A549 (cell line): Measurements from ENCODE around the gene VASH2. TPM values are rescaled to one million over a fixed set of nuclear protein-coding genes. Genes with fewer than 3 reads are reported as not detected.

Source experiments
- ATAC-seq, 2 experiments: fragments of 200-7000 bp in 1 of 2; fragments of >200 bp in 1 of 2; cut with Nextera tagmentation in 1 of 2; cut with Tn5 transposase in 1 of 2; 3 replicates each; pipeline versions ENCODE4 v1.8.0 to v1.9.1; 2018 to 2020; ENCODE audit warnings: mild to moderate bottlenecking in 1 of 2, moderate library complexity in 1 of 2
- CTCF ChIA-PET: fragments of 300-600 bp; sonication (Branson Sonifier 250); formaldehyde crosslinking; extraction: SDS; loops from one replicate; lab custom pipeline; 2021; ENCODE audit warnings: antibody characterized with exemption, inconsistent platforms; lab: Yijun Ruan, JAX
- POLR2A ChIA-PET: fragments of 350-600 bp; formaldehyde crosslinking; extraction: SDS; loops from one replicate; lab custom pipeline; 2021; ENCODE audit warnings: antibody characterized with exemption, inconsistent platforms; lab: Yijun Ruan, JAX
- DNase-seq, 2 experiments: peaks; one replicate each; pipeline versions ENCODE4 v3.0.0 to v3.0.0-alpha.2; 2011 to 2016; ENCODE audit warnings: low read depth in 1 of 2, low spot score in 1 of 2
- FAIRE-seq: peaks from 2 replicates; lab custom pipeline; 2011; peaks lifted over from hg19 to GRCh38; lab: Jason Lieb, UNC
- H3K27ac ChIP-seq, 2 experiments: fragments of >200 bp; sonication (Bioruptor Twin); formaldehyde crosslinking; 3 replicates each; pipeline ENCODE4 v1.5.1; 2016 to 2017
- H3K4me1 ChIP-seq: fragments of >200 bp; sonication (Bioruptor Twin); formaldehyde crosslinking; 3 replicates; pipeline ENCODE4 v1.6.1; 2016
- H3K4me2 ChIP-seq: fragments of >200 bp; sonication (Bioruptor Twin); formaldehyde crosslinking; 3 replicates; pipeline ENCODE4 v1.6.1; 2016
- H3K4me3 ChIP-seq: fragments of >200 bp; sonication (Bioruptor Twin); formaldehyde crosslinking; 3 replicates; pipeline ENCODE4 v1.5.1; 2016
- H3K9me3 ChIP-seq: fragments of >200 bp; sonication (Bioruptor Twin); formaldehyde crosslinking; 3 replicates; pipeline ENCODE4 v1.6.1; 2016
- CBX2 ChIP-seq: fragments of 200-600 bp; sonication (generic); IDR thresholded peaks from 2 replicates; pipeline ENCODE4 v1.6.1; 2016; ENCODE audit warnings: low read depth, mild to moderate bottlenecking, borderline replicate concordance
- CBX8 ChIP-seq: fragments of 200-600 bp; sonication (generic); IDR thresholded peaks from 2 replicates; pipeline ENCODE4 v1.6.1; 2016
- CHD4 ChIP-seq: fragments of 200-600 bp; sonication (generic); IDR thresholded peaks from 2 replicates; pipeline ENCODE4 v1.6.1; 2016; ENCODE audit warnings: antibody characterized with exemption, mild to moderate bottlenecking, borderline replicate concordance
- EHF ChIP-seq: fragments of 250-450 bp; sonication (Bioruptor Pico); IDR thresholded peaks from 2 replicates; pipeline ENCODE4 v1.5.0; 2020; ENCODE audit warnings: mild to moderate bottlenecking
- EHMT2 ChIP-seq: fragments of 200-600 bp; sonication (generic); IDR thresholded peaks from 2 replicates; pipeline ENCODE4 v1.6.1; 2016; ENCODE audit warnings: antibody characterized with exemption, low read depth, mild to moderate bottlenecking, moderate library complexity
- EP300 ChIP-seq, 2 experiments: fragments of >200 bp; sonication (Bioruptor Twin); formaldehyde crosslinking; IDR thresholded peaks; 2 replicates in 1 of 2; 3 replicates in 1 of 2; pipeline ENCODE4 v1.6.1; 2016 to 2017
- ESRRA ChIP-seq: fragments of 150-350 bp; IDR thresholded peaks from 2 replicates; pipeline ENCODE4 v1.6.1; 2014; ENCODE audit warnings: mild to moderate bottlenecking, low read length, borderline replicate concordance
- FOSB ChIP-seq: fragments of 250-450 bp; sonication (Bioruptor Pico); IDR thresholded peaks from 2 replicates; pipeline ENCODE4 v1.5.0; 2020; ENCODE audit warnings: mild to moderate bottlenecking, moderate library complexity
- FOSL2 ChIP-seq, 2 experiments: fragments of 450-650 bp in 1 of 2; fragments of >200 bp in 1 of 2; sonication (Bioruptor Twin) in 1 of 2; formaldehyde crosslinking; IDR thresholded peaks; 2 replicates each; pipeline versions ENCODE4 v1.5.0 to v1.6.1; 2016 to 2020; ENCODE audit warnings: mild to moderate bottlenecking in 1 of 2, moderate library complexity in 1 of 2
- GATA3 ChIP-seq: IDR thresholded peaks from 2 replicates; pipeline ENCODE4 v1.6.1; 2012; ENCODE audit warnings: borderline replicate concordance
- HES2 ChIP-seq: fragments of >200 bp; sonication (Bioruptor Twin); formaldehyde crosslinking; IDR thresholded peaks from 2 replicates; pipeline ENCODE4 v1.6.1; 2016
- HOXB13 ChIP-seq: fragments of 250-450 bp; sonication (Bioruptor Pico); IDR thresholded peaks from 2 replicates; pipeline ENCODE4 v1.5.0; 2020; ENCODE audit warnings: low read depth, mild to moderate bottlenecking, moderate library complexity
- HOXB5 ChIP-seq: fragments of 250-450 bp; sonication (Bioruptor Pico); IDR thresholded peaks from 2 replicates; pipeline ENCODE4 v1.5.0; 2020; ENCODE audit warnings: mild to moderate bottlenecking, moderate library complexity
- KDM1A ChIP-seq: fragments of 200-600 bp; sonication (generic); IDR thresholded peaks from 2 replicates; pipeline ENCODE4 v1.6.1; 2016; ENCODE audit warnings: low read depth, mild to moderate bottlenecking
- KDM5A ChIP-seq: fragments of 200-600 bp; sonication (generic); IDR thresholded peaks from 2 replicates; pipeline ENCODE4 v1.6.1; 2016; ENCODE audit warnings: antibody characterized with exemption, mild to moderate bottlenecking
- MAFK ChIP-seq: fragments of 450-650 bp; IDR thresholded peaks from 2 replicates; pipeline ENCODE4 v1.6.1; 2014; ENCODE audit not compliant: partially characterized antibody
- NPAS2 ChIP-seq: fragments of 250-450 bp; sonication (Bioruptor Pico); IDR thresholded peaks from 2 replicates; pipeline ENCODE4 v1.8.0; 2022; ENCODE audit warnings: mild to moderate bottlenecking, moderate library complexity, borderline replicate concordance
- NR3C1 ChIP-seq: fragments of >200 bp; sonication (Bioruptor Twin); formaldehyde crosslinking; IDR thresholded peaks from 3 replicates; pipeline ENCODE4 v1.6.1; 2017
- RARB ChIP-seq: fragments of 250-450 bp; sonication (Bioruptor Pico); IDR thresholded peaks from 2 replicates; pipeline ENCODE4 v1.8.0; 2021; ENCODE audit warnings: mild to moderate bottlenecking, moderate library complexity
- RCOR1 ChIP-seq: fragments of 150-350 bp; IDR thresholded peaks from 2 replicates; pipeline ENCODE4 v1.6.1; 2014; ENCODE audit warnings: antibody characterized with exemption, low read length, low read depth
- RFX5 ChIP-seq: fragments of 450-650 bp; IDR thresholded peaks from 2 replicates; pipeline ENCODE4 v1.7.1; 2014; ENCODE audit warnings: antibody characterized with exemption, mild to moderate bottlenecking, moderate library complexity
- SMC3 ChIP-seq: fragments of >200 bp; sonication (Bioruptor Twin); formaldehyde crosslinking; IDR thresholded peaks from 3 replicates; pipeline ENCODE4 v1.6.1; 2018; ENCODE audit warnings: inconsistent platforms
- TP53 ChIP-seq: fragments of 250-450 bp; sonication (Bioruptor Pico); IDR thresholded peaks from 2 replicates; pipeline ENCODE4 v1.5.0; 2021; ENCODE audit warnings: mild to moderate bottlenecking, moderate library complexity
- ZC3H11A ChIP-seq: fragments of 450-650 bp; IDR thresholded peaks from 2 replicates; pipeline ENCODE4 v1.6.1; 2014; ENCODE audit warnings: antibody characterized with exemption, mild to moderate bottlenecking
- ZNF302 ChIP-seq: fragments of 250-450 bp; sonication (Bioruptor Pico); IDR thresholded peaks from 2 replicates; pipeline ENCODE4 v1.9.0; 2021; ENCODE audit warnings: inconsistent platforms, mild to moderate bottlenecking, moderate library complexity
- ZSCAN20 ChIP-seq: fragments of 250-450 bp; sonication (Bioruptor Pico); IDR thresholded peaks from 2 replicates; pipeline ENCODE4 v1.8.0; 2022; ENCODE audit warnings: mild to moderate bottlenecking, moderate library complexity
- WGBS: methylation state at CpG from one replicate; pipeline ENCODE4 v1.1.6; 2017; ENCODE audit errors: missing lambda C conversion rate; 5-methylcytosine and 5-hydroxymethylcytosine counted together
- polyA plus RNA-seq, 4 experiments: library from polyadenylated mRNA; depleted of rRNA in 3 of 4; stranded (reverse); fragments of >200 nt; fragmentation: RNase III in 1 of 4; extraction: RNeasy Plus Mini Kit Qiagen cat#74134 plus additional on column Dnase treatment in 1 of 4; gene quantifications; 2 replicates in 3 of 4; 3 replicates in 1 of 4; pipeline ENCODE4 v1.2.3, GENCODE V29; 2011 to 2017
- TF ChIP-seq, protein P1 (sequence below): fragments of 150-350 bp; IDR thresholded peaks from 2 replicates; pipeline ENCODE4 v1.6.1; 2014; ENCODE audit warnings: low read depth, mild to moderate bottlenecking, low read length
- TF ChIP-seq, protein P2 (sequence below): fragments of 250-450 bp; sonication (Bioruptor Pico); IDR thresholded peaks from 2 replicates; pipeline ENCODE4 v1.5.0; 2021; ENCODE audit warnings: mild to moderate bottlenecking, moderate library complexity, borderline replicate concordance
- TF ChIP-seq, protein P3 (sequence below): fragments of 200-600 bp; sonication (generic); IDR thresholded peaks from 2 replicates; pipeline ENCODE4 v1.6.1; 2016; ENCODE audit warnings: antibody characterized with exemption, mild to moderate bottlenecking, moderate library complexity

The VASH2 gene
- polyA plus RNA-seq, 2 of the 4 experiments (the other 2 are of a cell fraction) = 3.4 to 4.7 TPM

- TF ChIP-seq, protein P1, sequence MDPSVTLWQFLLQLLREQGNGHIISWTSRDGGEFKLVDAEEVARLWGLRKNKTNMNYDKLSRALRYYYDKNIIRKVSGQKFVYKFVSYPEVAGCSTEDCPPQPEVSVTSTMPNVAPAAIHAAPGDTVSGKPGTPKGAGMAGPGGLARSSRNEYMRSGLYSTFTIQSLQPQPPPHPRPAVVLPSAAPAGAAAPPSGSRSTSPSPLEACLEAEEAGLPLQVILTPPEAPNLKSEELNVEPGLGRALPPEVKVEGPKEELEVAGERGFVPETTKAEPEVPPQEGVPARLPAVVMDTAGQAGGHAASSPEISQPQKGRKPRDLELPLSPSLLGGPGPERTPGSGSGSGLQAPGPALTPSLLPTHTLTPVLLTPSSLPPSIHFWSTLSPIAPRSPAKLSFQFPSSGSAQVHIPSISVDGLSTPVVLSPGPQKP = no peak
- no peak for TF ChIP-seq HOXB13
- TF ChIP-seq, protein P2, sequence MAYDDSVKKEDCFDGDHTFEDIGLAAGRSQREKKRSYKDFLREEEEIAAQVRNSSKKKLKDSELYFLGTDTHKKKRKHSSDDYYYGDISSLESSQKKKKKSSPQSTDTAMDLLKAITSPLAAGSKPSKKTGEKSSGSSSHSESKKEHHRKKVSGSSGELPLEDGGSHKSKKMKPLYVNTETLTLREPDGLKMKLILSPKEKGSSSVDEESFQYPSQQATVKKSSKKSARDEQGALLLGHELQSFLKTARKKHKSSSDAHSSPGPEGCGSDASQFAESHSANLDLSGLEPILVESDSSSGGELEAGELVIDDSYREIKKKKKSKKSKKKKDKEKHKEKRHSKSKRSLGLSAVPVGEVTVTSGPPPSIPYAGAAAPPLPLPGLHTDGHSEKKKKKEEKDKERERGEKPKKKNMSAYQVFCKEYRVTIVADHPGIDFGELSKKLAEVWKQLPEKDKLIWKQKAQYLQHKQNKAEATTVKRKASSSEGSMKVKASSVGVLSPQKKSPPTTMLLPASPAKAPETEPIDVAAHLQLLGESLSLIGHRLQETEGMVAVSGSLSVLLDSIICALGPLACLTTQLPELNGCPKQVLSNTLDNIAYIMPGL (CRISPR knock-in tag) = no peak
- TF ChIP-seq KDM1A = no peak
- no peak for TF ChIP-seq ZNF302 (CRISPR knock-in tag)
- TF ChIP-seq, all 56 proteins: peak for 0
Observed at GRCh38 chr1:212914789-212915188, 35.6 kb upstream of the VASH2 start (continued).

GRCh38 chr1:212915245-212916091 lies 34.9 kb upstream of the VASH2 start:
- 33% methylated on average over 13 of the region's 13 CpGs for WGBS
- peak overlapping the region; percentile 95 to 96 for H3K27ac ChIP-seq
- ChIA-PET CTCF (interaction anchor here (0.6 to 1.4 kb wide), 5 partner anchors 8 to 218 kb away, joined by 3 to 4 read pairs (median 3); partner anchors contain the start of genes NSL1 and TATDN3), POLR2A (interaction anchor here (0.5 kb wide), 1 partner anchor 58 kb away, joined by 3 read pairs; the partner anchor contains the start of gene FLVCR1)
- H3K9me3 ChIP-seq = peaks cover 13% of the 10 kb centered on the region
- no peak overlapping the region for H3K4me3 ChIP-seq
- DNase-seq (peak; percentile 92 to 96), ATAC-seq (peak; percentile 95 to 97), FAIRE-seq (no peak)
- peak overlapping the region; percentile 72 for H3K4me2 ChIP-seq
- peaks cover 33% of the 10 kb centered on the region for H3K4me1 ChIP-seq
- TF ChIP-seq NPAS2 (CRISPR knock-in tag) (no peak), CHD4 (no peak), EP300 (IDR thresholded peaks at IDR 0.05) (peak; percentile 89 to 93), RARB (CRISPR knock-in tag) (peak; percentile 70; the same call in 1 of the 2 replicates), RCOR1 (no peak), EHF (CRISPR knock-in tag) (0 out of 2 replicates have a peak, but pooled peaks have one; percentile 60), NR3C1 (no peak), KDM1A (no peak), FOSL2 (IDR thresholded peaks at IDR 0.05) (peak; percentile 34), FOSL2 (CRISPR knock-in tag; IDR thresholded peaks at IDR 0.05) (peak; percentile 91), MAFK (peak; percentile 87), HOXB5 (CRISPR knock-in tag) (peak; percentile 86), ZNF302 (CRISPR knock-in tag) (no peak; the same call in 1 of the 2 replicates), SMC3 (peak; percentile 77), FOSB (CRISPR knock-in tag) (no peak), CBX2 (no peak), EHMT2 (no peak), RFX5 (no peak), ZC3H11A (no peak), GATA3 (peak; percentile 81), TP53 (CRISPR knock-in tag) (no peak), ESRRA (no peak), CBX8 (no peak), HES2 (no peak), ZSCAN20 (CRISPR knock-in tag) (no peak), KDM5A (no peak)
- TF ChIP-seq, protein P3, sequence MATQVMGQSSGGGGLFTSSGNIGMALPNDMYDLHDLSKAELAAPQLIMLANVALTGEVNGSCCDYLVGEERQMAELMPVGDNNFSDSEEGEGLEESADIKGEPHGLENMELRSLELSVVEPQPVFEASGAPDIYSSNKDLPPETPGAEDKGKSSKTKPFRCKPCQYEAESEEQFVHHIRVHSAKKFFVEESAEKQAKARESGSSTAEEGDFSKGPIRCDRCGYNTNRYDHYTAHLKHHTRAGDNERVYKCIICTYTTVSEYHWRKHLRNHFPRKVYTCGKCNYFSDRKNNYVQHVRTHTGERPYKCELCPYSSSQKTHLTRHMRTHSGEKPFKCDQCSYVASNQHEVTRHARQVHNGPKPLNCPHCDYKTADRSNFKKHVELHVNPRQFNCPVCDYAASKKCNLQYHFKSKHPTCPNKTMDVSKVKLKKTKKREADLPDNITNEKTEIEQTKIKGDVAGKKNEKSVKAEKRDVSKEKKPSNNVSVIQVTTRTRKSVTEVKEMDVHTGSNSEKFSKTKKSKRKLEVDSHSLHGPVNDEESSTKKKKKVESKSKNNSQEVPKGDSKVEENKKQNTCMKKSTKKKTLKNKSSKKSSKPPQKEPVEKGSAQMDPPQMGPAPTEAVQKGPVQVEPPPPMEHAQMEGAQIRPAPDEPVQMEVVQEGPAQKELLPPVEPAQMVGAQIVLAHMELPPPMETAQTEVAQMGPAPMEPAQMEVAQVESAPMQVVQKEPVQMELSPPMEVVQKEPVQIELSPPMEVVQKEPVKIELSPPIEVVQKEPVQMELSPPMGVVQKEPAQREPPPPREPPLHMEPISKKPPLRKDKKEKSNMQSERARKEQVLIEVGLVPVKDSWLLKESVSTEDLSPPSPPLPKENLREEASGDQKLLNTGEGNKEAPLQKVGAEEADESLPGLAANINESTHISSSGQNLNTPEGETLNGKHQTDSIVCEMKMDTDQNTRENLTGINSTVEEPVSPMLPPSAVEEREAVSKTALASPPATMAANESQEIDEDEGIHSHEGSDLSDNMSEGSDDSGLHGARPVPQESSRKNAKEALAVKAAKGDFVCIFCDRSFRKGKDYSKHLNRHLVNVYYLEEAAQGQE = no peak
- TF ChIP-seq, protein P2 (CRISPR knock-in tag) = no peak
